ENCODE data around the gene SLC6A5.

Gene SLC6A5

GRCh38 chr11:20668844-20669819, 69.7 kb downstream of the SLC6A5 start, which contains the start of gene NELL1:
Gene NELL1, plus strand, starts transcription at chr11:20669586.
- DNase-seq (ENCODE audit: low read depth): no peak

GRCh38 chr11:20669820-20670684, 70.6 kb downstream of the SLC6A5 start:
- DNase-seq (ENCODE audit: low read depth): no peak

GRCh38 chr11:20670932-20671403, 71.6 kb downstream of the SLC6A5 start:
- DNase-seq (ENCODE audit: low read depth): no peak

GRCh38 chr11:20671856-20672546, 72.6 kb downstream of the SLC6A5 start:
- no peak for DNase-seq (ENCODE audit: low read depth)

- no peak for DNase-seq (ENCODE audit: low read depth)
These were observed 73.2 kb downstream of the SLC6A5 start for GRCh38 chr11:20672575-20672974.

GRCh38 chr11:20676658-20677057, 77.2 kb downstream of the SLC6A5 start:
- no peak for DNase-seq (ENCODE audit: low read depth)

- no peak for DNase-seq (ENCODE audit: low read depth)
These were observed 89.4 kb downstream of the SLC6A5 start for GRCh38 chr11:20688761-20689160.

- DNase-seq (ENCODE audit: low read depth): no peak
These were observed 108.5 kb downstream of the SLC6A5 start for GRCh38 chr11:20707876-20708275.

All from HS-5 (cell line).